HTR-8/SVneo (cell line): Measurements from ENCODE around the gene TSHZ2.

Source experiments
- DNase-seq: peaks from one replicate; pipeline ENCODE4 v3.0.0; 2011; ENCODE audit warnings: low spot score, mixed read lengths; ENCODE audit not compliant: insufficient read length
- FAIRE-seq: peaks from 2 replicates; lab custom pipeline; 2011; peaks lifted over from hg19 to GRCh38; lab: Jason Lieb, UNC

TSHZ2 gene

GRCh38 chr20:53381568-53382262 is 409.6 kb downstream of the TSHZ2 start:
- DNase-seq (no peak), FAIRE-seq (peak; percentile 4)

GRCh38 chr20:53382263-53382844 is 410.2 kb downstream of the TSHZ2 start:
- FAIRE-seq (no peak), DNase-seq (no peak)

GRCh38 chr20:53383916-53384315 is 411.8 kb downstream of the TSHZ2 start:
- FAIRE-seq: no peak
- no peak for DNase-seq

- FAIRE-seq: peak; percentile 33
Observed at GRCh38 chr20:53384392-53384791, 412.2 kb downstream of the TSHZ2 start.

GRCh38 chr20:53385941-53386767 is 414.0 kb downstream of the TSHZ2 start:
- FAIRE-seq (peak; percentile 69), DNase-seq (no peak)

More at GRCh38 chr20:53384392-53384791, 412.2 kb downstream of the TSHZ2 start:
- DNase-seq: no peak

DNA sequence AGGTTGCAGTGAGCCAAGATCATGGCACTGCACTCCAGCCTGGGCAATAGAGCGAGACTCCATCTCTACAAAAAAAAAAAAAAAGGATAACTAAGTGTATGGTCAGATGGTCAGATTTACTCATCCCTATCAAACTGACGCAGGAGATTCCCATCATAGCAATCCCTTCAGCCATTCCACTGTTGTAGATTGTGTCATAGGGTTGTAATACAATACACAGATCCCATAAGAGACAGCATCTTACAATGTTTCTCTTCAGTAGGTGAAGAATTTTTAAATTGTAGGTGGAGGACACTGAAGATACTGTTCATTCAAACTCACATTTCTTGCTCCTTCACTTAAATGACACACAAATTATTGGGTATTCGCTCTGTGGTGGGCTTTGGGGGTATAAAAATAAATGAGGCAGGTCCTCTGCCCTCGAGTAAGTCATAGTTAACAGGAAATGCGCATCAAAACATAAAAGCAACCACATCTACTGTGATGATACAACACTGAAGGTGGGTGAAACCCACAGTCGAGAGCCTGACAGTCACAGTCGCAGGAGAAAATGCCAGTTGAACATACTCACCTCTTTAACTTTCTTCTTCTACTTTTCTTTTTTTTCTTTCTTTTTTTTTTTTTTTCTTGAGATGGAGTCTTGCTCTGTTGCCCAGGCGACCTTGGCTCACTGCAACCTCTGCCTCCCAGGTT is 416.0 kb downstream of the TSHZ2 start:
- FAIRE-seq: peak; percentile 51
- DNase-seq: no peak

DNA sequence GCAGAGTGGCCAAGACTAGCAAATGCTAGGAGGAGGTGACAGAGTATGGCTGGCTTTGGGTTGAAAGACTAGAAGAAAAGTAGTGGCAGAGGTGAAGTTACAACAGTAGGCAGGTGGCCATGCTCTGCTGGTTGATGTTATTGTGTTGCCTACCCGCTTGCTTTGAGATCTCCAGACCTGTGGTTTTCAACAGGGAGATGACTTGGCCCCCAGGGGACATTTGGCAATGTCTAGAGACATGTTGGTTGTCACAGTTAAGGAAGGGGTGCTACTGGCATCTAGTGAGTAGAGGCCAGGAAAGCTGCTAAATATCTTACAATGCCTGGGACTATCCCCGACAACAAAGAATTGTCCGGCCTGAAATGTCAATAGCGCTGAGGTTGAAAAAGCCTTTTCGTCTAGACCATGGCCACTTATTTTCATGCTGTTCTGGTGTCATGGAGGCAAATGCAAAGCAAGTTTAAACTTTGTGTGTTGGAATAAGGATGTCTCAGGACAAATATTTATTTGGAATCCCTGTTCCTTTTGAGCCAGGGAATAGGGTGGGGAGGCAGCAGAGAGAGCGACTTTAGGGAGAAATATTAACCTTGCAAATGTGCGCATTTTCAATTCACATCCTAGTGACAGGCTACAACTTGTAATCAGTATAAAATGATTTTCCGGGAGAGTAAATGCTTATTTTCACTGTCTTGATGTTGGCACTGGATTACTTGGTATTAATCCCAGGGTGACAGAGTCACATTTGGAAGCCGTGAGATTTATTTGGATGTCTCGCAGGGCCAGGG is 417.6 kb downstream of the TSHZ2 start:
- DNase-seq (no peak), FAIRE-seq (peak; percentile 72)

GRCh38 chr20:53390770-53391169 is 418.6 kb downstream of the TSHZ2 start:
- FAIRE-seq (no peak), DNase-seq (no peak)

DNA sequence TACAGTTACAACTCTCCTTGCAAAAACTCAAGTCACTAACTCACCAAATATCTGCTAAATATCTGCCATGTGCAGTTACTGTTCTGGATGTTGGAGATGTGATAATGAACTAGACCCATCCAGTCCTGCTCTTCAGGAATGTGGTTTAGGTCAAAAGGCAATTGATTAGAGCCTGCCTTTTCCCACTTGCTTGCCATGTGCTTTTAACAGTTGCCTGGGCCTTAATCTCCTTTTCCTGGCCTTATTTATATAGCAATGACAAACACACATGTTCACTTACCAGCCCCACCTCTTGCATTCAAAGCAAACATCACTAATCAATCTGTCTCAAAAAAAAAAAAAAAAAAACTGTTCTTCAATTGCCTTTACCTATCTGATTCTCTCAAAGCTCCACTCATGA is 422.3 kb downstream of the TSHZ2 start:
- no peak for FAIRE-seq
- DNase-seq: no peak

- FAIRE-seq (no peak), DNase-seq (no peak)
Observed at GRCh38 chr20:53395188-53395923, 423.2 kb downstream of the TSHZ2 start.

DNA sequence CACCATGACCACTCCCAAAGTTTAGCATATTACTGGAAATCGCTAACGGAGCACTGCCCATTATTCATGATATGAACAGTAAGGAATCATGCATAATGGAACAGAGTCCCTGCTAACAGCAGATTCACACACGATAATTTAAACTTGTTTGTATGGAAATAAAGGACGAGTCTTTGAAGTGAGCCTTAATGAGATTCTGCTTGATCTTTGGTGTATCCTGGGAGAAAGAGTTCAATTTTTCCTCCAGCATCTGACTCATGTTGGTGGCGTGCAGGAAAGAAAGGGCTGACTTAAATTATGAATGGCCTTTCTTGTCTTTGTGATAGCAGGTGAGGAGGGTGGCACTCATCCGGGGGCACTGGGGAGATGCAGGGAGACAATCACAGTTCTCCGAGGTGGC is 426.9 kb downstream of the TSHZ2 start:
- no peak for DNase-seq

DNA sequence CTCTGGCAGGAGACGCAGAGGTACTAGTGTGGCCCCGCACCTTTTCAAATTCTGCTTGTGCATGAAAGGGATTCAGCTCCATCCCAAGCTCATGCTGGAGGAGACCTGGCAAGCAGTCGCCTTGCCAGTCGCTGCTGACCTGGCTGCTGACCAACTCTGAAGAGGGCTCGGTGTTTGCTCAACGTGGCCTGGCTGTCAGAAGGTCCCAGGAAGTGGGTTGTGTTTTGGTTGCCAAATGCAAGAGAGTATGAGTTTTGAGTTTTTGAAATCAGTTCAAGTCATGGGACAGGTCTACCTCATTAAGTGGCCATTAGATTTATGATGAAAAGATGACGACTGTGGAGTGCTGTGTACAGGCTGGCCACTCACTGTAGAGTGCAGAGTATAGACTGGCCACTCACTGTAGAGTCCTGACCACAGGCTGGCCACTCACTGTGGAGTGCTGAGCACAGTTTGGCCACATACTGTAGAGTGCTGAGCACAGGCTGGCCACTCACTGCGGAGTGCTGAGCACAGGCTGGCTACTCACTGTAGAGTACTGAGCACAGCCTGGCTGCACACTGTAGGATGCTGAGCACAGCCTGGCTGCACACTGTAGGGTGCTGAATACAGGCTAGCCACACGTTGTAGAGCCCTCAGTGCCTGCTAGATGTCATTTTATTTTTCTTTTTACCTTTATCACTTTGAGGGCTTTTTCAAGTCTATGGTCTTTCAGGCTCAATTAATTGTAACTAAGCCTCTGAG is 427.6 kb downstream of the TSHZ2 start:
- FAIRE-seq: peak; percentile 64
- no peak for DNase-seq

More for the DNA sequence above, 426.9 kb downstream of the TSHZ2 start:
- no peak for FAIRE-seq

- DNase-seq (no peak), FAIRE-seq (peak; percentile 83)
Observed at GRCh38 chr20:53402233-53403005, 430.3 kb downstream of the TSHZ2 start.

DNA sequence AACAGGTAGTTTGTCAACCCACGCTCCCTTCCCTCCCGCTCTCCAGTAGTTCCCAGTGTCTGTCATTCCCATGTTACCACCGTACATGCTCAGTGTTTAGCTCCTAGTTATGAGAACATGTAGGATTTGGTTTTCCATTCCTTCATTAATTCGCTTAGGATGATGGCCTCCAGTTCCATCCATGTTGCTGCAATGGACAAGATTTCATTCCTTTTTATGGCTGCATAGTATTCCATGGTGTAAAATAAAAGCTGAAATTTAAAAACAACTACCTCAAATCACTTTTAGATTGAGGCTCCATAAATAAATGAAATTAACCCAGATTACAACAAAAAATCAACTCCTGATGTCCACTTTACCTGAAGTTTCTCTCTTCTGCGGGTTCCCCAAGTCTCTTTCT is 430.9 kb downstream of the TSHZ2 start:
- DNase-seq (no peak), FAIRE-seq (no peak)

DNA sequence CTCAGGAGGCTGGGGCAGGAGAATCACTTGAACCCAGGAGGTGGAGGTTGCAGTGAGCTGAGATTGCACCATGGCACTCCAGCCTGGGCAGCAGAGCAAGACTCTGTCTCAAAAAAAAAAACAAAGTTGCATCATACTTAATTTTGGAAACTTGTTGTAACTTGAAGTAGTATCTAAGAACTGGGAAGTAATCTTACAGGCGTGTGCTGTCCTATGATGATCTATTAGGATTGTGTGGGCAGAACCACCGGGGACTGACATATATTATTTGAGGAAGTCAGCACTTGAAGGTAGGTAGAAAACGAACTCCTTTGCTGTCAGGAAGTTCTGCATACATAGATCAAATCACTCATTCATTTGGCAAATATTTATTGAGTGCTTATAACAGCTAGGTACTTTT is 433.0 kb downstream of the TSHZ2 start:
- DNase-seq: no peak
- no peak for FAIRE-seq

GRCh38 chr20:53406580-53406979 is 434.4 kb downstream of the TSHZ2 start:
- FAIRE-seq: peak; percentile 69
- no peak for DNase-seq

DNA sequence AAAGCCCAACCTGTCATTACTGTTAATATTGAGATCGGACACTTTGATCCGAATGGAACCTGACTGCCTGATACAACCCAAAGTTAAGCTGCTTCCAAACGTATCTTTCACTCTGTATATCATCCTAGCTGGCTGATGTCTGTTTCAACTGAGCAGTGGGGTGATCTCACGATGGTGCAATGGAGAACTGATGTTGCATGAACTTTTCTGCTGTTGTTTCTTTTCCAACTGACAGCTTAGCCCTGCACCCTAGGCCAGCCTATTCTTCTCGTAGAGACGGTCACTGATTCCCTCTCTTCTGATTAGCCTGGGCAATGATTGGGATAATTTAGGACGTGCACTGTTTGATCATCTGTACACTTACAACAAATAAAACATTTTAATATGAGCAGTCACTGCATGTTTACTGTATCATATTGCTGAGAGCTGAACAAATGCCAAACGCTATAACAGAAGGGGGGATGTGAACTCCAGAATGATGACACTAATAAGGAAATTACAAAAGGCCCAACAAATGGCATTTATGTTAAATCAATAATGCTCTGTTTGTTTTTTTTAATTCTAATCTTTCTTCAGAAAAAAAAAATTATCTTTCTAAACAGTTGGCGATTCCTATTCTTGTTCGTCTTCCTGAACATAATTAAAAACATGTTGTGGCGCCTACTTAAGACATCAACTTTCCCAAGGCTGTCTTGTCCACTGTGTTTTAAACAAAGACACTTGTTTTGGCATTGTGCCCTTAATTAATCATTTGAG is 436.7 kb downstream of the TSHZ2 start:
- FAIRE-seq (peak; percentile 91), DNase-seq (no peak)
